ENCODE results near the gene CERS4.
"Not testable (repeated sequence)": the region's sequence is repeated elsewhere in the genome, so short reads cannot be mapped to it uniquely, and the experiment has no call there.

Gene CERS4

DNA sequence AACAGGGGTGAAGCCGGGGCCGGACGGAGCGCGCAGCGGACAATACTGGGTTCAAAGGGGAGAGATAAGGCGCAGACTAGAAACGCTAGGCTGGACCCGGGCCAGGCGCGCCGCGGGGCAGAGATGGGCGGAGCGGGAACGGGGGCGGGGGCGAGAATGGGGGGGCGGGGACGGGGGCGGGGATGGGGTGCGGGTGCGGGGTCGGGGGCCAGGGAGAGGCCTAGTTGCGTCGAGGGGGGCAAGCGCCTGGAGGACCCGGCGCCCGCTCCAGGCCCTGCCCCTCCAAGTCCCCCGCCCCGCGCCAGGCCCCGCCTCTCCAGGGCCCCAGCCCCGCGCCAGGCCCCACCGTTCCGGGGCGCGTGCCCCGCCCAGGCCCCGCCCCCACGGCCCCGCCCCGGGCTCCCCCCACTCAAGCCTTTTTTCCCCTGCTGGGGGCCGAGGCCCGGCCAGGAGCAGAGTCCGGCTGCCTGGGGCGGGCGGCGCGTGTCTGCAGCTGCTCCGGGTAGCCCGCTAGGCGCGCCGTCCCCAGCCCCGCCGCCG, at the start of gene CERS4:
Gene CERS4 (plus strand): TSS at position 449 of the 540 bp plus-strand sequence. CDS start 41,707 bp downstream, outside the sequence.
- no peak for DNase-seq

GRCh38 chr19:8161135-8161646, 48.0 kb upstream of the CERS4 start:
- no peak for DNase-seq

DNA sequence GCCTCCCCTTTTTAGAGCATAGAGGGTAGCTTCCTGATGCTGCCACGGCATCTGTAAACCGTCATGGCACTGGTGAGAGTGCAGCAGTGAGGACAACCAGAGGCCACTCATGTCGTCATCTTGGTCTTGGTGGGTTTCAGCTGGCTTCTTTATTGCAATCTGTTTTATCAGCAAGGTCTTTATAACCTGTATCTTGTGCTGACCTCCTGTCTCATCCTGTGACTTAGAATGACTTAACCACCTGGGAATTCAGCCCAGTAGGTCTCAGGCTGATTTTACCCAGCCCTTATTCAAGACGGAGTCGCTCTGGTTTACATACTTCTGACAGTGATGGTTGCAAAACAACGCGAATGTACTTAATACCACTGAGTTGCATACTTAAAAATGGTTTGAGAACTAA, 45.4 kb upstream of the CERS4 start:
- DNase-seq: no peak

DNA sequence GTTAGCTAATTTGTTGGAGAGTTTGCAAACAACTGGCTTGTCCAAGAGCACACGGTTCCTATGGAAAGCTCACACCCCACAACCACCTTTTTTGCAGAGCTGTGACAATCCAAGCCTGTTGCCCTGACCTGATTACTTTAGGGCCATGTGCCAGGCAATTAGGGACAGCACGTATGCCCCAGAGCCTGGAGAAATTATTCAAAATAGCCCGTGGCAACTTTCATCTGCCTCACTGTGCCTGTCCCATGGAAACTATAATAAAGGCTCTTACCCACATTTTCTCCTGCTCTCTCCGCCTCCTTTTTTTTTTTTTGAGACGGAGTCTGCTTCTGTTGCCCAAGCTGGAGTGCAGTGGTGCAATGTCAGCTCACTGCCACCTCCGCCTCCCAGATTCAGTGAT, 41.2 kb upstream of the CERS4 start:
- DNase-seq: no peak

- DNase-seq: no peak
These were observed 40.6 kb upstream of the CERS4 start for GRCh38 chr19:8168537-8168936.

GRCh38 chr19:8174706-8175105, 34.5 kb upstream of the CERS4 start:
- no peak for DNase-seq

DNA sequence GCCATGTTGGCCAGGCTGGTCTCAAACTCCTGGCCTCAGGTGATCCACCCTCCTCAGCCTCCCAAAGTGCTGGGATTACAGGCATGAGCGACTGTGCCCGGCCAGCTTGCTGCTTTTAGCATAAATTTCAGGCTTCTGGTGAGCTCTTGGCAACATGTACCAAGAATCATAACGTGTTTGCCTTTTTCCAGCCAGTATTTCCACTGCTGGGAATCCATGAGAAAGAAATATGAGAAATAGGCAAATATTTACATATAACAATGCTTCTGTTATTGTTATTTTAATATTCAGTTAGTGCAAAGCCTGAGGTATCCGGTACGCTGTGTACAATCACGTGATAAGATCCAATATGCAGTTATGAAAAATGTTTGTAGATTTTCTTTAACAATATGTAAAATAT, 29.2 kb upstream of the CERS4 start:
- no peak for DNase-seq

DNA sequence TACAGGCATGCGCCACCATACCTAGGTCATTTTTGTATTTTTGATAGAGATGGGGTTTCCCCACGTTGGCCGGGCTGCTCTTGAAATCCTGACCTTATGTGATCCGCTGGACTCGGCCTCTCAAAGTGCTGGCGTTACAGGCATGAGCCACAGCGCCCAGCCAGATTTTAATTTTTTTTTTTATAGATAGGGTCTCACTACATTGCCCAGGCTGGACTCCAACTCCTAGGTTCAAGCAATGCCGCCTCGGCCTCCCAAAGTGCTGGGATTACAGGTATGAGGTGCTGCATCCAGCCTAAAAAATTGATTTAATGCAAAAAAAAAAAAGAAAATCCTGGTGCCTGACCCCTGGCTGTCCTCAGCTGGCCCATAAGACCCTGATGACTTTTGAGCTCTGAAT, 24.9 kb upstream of the CERS4 start:
- DNase-seq: no peak

DNA sequence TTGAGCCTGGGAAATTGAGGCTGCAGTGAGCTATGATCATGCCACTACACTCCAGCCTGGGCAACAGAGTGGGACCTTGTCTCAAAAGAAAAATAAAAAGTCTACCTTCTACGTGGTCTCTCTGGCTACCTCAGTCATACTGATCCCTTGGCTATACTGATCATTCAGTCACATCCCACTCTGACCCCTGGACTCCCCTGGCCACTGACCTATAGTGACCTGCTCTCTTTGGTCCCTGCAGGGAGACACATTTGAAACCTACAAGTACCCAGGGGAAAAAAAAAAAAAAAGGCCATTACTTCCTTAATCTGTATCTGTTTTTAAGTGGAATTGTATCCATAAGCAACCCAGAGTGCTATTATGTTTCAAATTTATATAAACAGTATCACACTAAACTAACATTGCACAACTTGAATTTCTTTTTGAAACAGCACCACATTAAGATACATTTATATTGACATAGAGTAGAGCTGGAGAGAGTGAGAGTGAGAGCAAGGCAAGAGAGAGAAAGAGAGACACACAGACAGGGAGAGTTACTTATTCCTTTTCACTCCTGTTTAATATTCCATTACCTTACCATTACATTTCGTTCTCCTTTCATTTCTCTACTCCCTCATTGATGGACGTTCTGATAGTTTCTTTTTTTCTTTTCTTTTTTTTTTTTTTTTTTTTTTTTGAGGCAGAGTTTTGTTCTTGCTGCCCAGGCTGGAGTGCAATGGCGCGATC, 23.7 kb upstream of the CERS4 start:
- DNase-seq: no peak

- no peak for DNase-seq
These were observed 16.8 kb upstream of the CERS4 start for GRCh38 chr19:8192221-8192820.

DNA sequence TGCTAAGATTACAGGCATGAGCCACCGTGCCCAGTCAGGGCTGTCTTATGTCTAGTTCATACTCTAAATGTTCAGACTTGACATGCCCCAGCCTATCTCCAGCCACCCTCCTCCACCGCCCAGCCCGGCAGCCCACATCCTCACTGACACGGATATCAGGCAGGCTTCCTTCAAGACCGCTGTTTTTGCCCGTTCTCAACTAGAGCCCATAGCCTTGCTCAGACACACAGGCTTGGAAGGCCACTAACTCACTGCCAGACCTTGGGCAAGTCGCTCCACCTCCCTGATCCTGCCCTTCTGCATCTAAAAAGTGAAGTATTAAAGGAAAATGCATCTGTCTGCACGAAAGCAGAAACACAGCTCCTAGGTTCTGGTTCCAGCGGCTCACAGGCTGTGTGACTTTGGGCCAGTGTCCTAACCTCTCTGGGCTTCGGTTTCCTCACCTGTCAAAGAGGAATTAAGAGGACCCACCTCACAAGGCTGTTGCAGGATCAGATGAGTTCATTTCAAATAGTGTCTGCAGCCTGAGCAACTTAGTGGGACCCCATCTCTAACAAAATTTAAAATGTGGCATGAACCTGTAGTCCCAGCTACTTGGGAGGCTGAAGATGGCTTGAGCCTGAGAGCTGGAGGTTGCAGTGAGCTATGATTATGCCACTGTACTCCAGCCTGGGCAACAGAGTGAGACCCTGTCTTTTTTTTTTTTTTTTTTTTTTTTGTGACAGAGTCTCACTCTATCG, 14.5 kb upstream of the CERS4 start:
- DNase-seq: no peak

GRCh38 chr19:8196271-8196927, 12.8 kb upstream of the CERS4 start:
- no peak for DNase-seq

DNA sequence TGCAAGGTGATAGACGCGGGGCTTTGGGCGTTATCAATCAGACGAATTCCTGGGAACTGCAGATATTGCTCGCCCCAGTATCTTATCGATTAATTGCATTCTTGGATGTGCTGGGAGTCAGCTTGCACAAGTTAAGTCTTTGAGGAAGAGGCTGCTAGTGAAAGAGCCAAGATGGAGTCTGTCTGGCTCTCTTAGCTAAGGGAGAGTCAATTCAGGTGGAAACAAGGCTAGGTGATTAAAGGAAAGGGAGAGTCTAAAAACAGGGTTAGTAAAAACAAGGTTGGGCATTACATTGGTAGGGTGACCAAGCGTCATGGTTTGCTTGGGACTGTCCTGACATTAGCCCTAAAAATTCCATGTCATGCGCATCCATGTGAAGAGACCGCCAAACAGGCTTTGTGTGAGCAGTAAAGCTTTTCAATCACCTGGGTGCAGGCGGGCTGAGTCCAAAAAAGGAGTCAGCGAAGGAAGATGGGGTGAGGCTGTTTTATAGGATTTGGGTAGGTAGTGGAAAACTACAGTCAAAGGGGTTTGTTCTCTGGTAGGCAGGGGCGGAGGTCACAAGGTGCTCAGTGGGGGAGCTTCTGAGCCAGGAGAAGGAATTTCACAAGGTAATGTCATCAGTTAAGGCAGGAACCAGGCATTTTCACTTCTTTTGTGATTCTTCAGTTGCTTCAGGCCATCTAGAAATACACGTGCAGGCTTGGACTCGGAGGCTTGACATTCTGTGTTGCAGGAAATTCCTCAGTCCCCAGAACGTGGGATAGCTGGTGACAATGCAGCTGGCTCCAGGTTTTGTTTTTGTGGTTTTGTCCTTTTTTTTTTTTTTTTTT, 5.7 kb upstream of the CERS4 start:
- not testable (repeated sequence) for DNase-seq

- DNase-seq: no peak
These were observed 4.2 kb upstream of the CERS4 start for GRCh38 chr19:8204961-8205360.

DNA sequence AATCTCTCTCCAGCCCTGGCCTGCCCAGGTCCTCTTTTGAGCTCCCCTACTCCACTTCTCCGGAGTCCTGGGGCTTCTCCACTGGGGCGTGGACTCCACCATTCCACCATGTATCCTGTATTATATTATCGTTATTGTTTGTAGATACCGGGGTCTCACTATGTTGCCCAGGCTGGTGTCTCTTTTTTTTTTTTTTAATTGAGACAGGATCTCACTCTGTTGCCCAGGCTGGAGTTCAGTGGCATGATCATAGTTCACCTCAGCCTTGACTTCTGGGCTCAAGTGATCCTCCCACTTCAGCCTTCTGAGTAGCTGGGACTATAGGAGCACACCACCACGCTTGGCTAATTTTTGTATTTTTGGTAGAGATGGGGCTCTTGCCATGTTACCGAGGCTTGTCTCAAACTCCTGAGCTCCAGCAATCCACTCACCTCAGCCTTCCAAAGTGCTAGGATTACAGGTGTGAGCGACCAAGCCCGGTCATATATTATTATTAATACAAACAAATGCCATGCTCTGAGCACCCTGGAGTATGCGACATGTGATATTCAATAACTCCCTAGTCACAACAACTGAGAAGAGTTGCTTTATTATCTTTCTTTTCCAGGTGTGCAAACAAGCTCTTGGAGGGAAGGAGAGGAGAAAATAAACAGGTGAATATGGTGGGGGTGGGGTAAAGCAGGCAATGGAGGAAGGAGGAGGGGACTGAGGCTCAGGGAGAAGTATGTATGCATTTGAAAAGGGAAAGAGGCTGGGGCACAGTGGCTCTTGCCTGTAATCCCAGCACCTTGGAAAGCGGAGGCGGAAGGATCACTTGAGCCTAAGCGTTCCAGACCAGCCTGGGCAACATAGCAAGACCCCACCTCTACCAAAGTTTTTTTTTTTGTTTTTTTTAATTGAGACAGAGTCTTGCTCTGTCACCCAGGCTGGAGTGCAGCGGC, 2.8 kb upstream of the CERS4 start:
- no peak for DNase-seq

- DNase-seq: not testable (repeated sequence)
These were observed 1.8 kb upstream of the CERS4 start for GRCh38 chr19:8207326-8207725.

DNA sequence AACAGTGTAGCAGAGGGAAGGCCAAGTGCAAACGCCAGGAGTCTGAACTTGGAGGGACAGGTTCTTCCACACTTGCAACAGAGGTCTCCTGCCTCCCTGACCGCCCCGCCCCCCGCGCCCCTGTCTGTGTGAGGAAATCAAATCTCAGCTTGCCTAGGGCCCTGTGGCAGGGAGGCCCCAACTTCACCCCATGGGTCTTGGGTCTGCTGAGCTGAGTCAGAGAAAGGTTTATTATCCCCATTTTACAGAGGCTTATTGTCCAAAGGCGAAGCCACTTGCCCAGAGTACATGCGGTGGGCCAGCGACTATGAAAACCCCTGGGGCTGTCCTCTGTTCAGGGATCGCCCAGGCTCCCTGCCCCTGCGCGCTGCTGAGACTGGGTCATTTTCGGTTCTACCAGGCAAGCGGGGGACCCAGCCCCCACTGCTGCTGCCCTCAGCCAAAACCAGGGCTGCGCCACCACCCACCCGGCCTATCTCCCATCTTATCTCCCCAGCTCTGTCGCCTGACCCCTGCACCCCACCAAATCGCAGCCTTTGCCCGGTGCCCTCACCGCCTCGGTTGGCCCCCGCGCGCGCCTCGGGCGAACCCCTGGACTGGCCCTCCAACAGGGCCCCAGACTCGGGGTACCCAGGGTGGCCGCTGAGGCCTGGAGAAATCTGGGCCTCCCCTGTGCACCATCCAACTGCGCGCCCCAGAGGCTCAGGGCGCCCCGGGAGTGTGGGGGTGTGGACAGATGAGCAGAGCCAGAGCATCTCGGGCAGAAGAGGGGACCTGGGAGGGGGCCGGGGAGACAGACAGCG, 850 bp upstream of the CERS4 start:
- no peak for DNase-seq

DNA sequence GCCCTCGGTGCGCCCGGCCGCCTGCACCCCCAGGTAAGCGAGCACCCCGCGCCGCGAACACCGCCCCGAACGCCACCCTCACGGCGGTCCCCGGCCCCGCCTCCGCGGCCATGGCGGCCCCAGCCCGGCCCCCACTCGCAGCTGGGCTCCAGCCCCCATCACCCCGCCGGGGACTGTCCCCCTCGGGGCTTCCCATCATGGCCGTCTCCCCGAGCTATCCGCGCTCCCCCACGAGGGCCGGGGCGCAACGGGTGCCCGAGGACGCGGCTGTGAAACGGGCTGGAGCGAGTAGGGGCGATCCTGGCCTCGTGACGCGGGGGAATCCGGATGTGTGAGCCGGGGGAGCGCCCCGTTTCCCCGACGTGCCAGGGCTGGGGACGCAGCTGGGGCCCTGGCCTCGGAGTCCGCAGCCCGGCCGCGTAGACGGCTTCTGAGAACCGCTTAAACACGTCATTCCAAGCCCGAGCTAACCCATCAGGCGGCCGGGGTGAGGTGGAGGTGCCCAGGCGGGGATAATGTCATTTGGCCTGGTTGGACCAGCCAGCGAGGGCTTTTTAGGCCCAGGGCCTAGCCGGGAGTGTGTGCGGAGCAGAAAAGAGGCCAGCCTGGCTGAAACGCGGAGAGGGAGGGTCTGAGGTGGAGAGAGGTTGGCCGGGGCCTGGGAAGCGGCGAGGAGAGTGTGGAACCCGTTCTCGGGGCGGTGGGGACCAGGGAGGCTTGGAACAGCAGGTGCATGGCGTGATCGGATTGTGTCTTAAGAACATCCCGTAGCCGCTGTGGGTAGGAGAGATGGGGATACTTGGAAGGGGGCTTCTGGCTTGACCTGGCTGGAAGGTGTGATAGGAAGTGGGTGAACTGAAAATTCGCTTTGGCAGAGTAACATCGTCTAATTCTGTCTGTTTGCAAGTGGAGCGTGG, 550 bp downstream of the CERS4 start:
- DNase-seq: no peak
